Measurements from ENCODE around the gene HBM. TPM values are rescaled to one million over a fixed set of nuclear protein-coding genes. Genes with fewer than 3 reads are reported as not detected.
"Not testable (repeated sequence)": the region's sequence is repeated elsewhere in the genome, so short reads cannot be mapped to it uniquely, and the experiment has no call there.

HBM gene
- total RNA-seq, 1 donor from 2014 or later, result 1.2 TPM

GRCh38 chr16:143456-143855, 22.3 kb upstream of the HBM start:
- intact Hi-C loops (cut with DNase I), result no loop called here
- DNase-seq (ENCODE audit: low spot score), result no peak

GRCh38 chr16:144797-145252, 21.0 kb upstream of the HBM start:
- intact Hi-C loops (cut with DNase I), result no loop called here
- DNase-seq (ENCODE audit: low spot score), result no peak

GRCh38 chr16:146646-147045, 19.1 kb upstream of the HBM start:
- intact Hi-C loops (cut with DNase I), result no loop called here
- no peak for DNase-seq (ENCODE audit: low spot score)

- intact Hi-C loops (cut with DNase I), result no loop called here
Measured at GRCh38 chr16:149024-149660, 16.6 kb upstream of the HBM start.

GRCh38 chr16:152141-153128, 13.3 kb upstream of the HBM start, which contains the start of gene HBZ:
HBZ (plus strand) TSS chr16:152644; CDS start chr16:152910, 266 bp downstream.
- no peak for DNase-seq (ENCODE audit: low spot score)
- intact Hi-C loops (cut with DNase I), result no loop called here

More at GRCh38 chr16:149024-149660, 16.6 kb upstream of the HBM start:
- no peak for DNase-seq (ENCODE audit: low spot score)

- intact Hi-C loops (cut with DNase I); DNase-seq (ENCODE audit: low spot score): not testable (repeated sequence)
Measured at GRCh38 chr16:153129-153521, 12.7 kb upstream of the HBM start.

- intact Hi-C loops (cut with DNase I); DNase-seq (ENCODE audit: low spot score): not testable (repeated sequence)
Measured at GRCh38 chr16:153550-154216, 12.1 kb upstream of the HBM start.

GRCh38 chr16:154217-155030, 11.4 kb upstream of the HBM start:
- DNase-seq (ENCODE audit: low spot score), result no peak
- intact Hi-C loops (cut with DNase I), result no loop called here

- DNase-seq (ENCODE audit: low spot score), result no peak
Measured at GRCh38 chr16:155031-155398, 10.8 kb upstream of the HBM start.

GRCh38 chr16:159136-159849, 6.5 kb upstream of the HBM start:
- no peak for DNase-seq (ENCODE audit: low spot score)
- intact Hi-C loops (cut with DNase I), result no loop called here

More at GRCh38 chr16:155031-155398, 10.8 kb upstream of the HBM start:
- intact Hi-C loops (cut with DNase I), result no loop called here

- DNase-seq (ENCODE audit: low spot score); intact Hi-C loops (cut with DNase I): not testable (repeated sequence)
Measured at GRCh38 chr16:160242-160641, 5.5 kb upstream of the HBM start.

- intact Hi-C loops (cut with DNase I), result no loop called here
- DNase-seq (ENCODE audit: low spot score), result no peak
Measured at GRCh38 chr16:160691-161190, 5.0 kb upstream of the HBM start.

- DNase-seq (ENCODE audit: low spot score), result no peak
- intact Hi-C loops (cut with DNase I), result no loop called here
Measured at GRCh38 chr16:162271-162991, 3.3 kb upstream of the HBM start.

GRCh38 chr16:163139-163538, 2.6 kb upstream of the HBM start:
- DNase-seq (ENCODE audit: low spot score); intact Hi-C loops (cut with DNase I): not testable (repeated sequence)

GRCh38 chr16:163696-164095, 2.1 kb upstream of the HBM start:
- intact Hi-C loops (cut with DNase I), result not testable (repeated sequence)

GRCh38 chr16:164134-164823, 1.5 kb upstream of the HBM start:
- DNase-seq (ENCODE audit: low spot score); intact Hi-C loops (cut with DNase I): not testable (repeated sequence)

More at GRCh38 chr16:163696-164095, 2.1 kb upstream of the HBM start:
- DNase-seq (ENCODE audit: low spot score), result not testable (repeated sequence)
